Choroid plexus epithelial cell (primary cell): Measurements from ENCODE around the gene TDRD1.

Source experiments
- DNase-seq: peaks from one replicate; pipeline ENCODE4 v3.0.0-alpha.2; 2010; ENCODE audit warnings: low read depth
- H3K4me3 ChIP-seq: 2 replicates; pipeline ENCODE4 v1.5.1; 2011; ENCODE audit warnings: low read depth, mild to moderate bottlenecking, control low read depth, low read length, moderate library complexity
- CTCF ChIP-seq: conservative IDR thresholded peaks from 2 replicates; pipeline ENCODE4 v1.5.1; 2011; ENCODE audit warnings: low read depth, mild to moderate bottlenecking, control low read depth, inconsistent platforms, low read length, moderate library complexity

Gene TDRD1

GRCh38 chr10:114271779-114272167, 92.6 kb downstream of the TDRD1 start:
- no peak overlapping the region for H3K4me3 ChIP-seq
- peak; percentile 95 for DNase-seq
- no peak for TF ChIP-seq CTCF

GRCh38 chr10:114272696-114273095, 93.5 kb downstream of the TDRD1 start:
- TF ChIP-seq CTCF: no peak
- no peak overlapping the region for H3K4me3 ChIP-seq
- no peak for DNase-seq

GRCh38 chr10:114273910-114274309, 94.8 kb downstream of the TDRD1 start:
- H3K4me3 ChIP-seq: no peak overlapping the region
- no peak for DNase-seq
- no peak for TF ChIP-seq CTCF

GRCh38 chr10:114274616-114275453, 95.7 kb downstream of the TDRD1 start:
- H3K4me3 ChIP-seq: no peak overlapping the region
- DNase-seq: no peak
- TF ChIP-seq CTCF: no peak

GRCh38 chr10:114276066-114276465, 96.9 kb downstream of the TDRD1 start:
- H3K4me3 ChIP-seq: no peak overlapping the region
- DNase-seq: no peak
- TF ChIP-seq CTCF: no peak

- no peak overlapping the region for H3K4me3 ChIP-seq
- no peak for DNase-seq
- no peak for TF ChIP-seq CTCF
Measured at GRCh38 chr10:114276671-114277070, 97.5 kb downstream of the TDRD1 start.
